ENCODE data around the gene DMWD.
A peak's percentile ranks its signal among the peaks of the same experiment; 100 is the strongest.

DMWD gene

DNA sequence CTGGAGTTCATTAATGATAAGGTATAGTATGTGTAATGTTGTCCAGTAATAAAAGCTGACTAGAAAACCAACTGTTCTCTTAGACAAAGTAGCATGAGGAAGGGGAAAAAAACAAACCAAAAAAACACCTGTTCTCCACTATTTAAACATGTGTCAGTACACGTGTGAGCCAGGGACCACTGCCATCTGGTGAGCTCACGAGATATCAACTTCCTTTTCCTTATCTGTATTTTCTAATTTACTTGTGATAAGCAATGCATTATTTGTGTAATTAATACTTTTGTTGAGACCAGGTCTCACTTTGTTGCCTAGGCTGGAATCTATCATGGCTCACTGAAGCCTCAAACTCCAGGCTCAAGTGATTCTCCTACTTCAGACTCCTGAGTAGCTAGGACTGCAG, 19.3 kb downstream of the DMWD start:
- TF ChIP-seq, protein P1, sequence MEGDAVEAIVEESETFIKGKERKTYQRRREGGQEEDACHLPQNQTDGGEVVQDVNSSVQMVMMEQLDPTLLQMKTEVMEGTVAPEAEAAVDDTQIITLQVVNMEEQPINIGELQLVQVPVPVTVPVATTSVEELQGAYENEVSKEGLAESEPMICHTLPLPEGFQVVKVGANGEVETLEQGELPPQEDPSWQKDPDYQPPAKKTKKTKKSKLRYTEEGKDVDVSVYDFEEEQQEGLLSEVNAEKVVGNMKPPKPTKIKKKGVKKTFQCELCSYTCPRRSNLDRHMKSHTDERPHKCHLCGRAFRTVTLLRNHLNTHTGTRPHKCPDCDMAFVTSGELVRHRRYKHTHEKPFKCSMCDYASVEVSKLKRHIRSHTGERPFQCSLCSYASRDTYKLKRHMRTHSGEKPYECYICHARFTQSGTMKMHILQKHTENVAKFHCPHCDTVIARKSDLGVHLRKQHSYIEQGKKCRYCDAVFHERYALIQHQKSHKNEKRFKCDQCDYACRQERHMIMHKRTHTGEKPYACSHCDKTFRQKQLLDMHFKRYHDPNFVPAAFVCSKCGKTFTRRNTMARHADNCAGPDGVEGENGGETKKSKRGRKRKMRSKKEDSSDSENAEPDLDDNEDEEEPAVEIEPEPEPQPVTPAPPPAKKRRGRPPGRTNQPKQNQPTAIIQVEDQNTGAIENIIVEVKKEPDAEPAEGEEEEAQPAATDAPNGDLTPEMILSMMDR (IDR thresholded peaks at IDR 0.05; ENCODE audit: low read depth, low read length, poor library complexity, severe bottlenecking) = no peak
- no peak for TF ChIP-seq EZH2phosphoT487 (IDR thresholded peaks at IDR 0.05; ENCODE audit: borderline replicate concordance, low read length)
- no peaks in the 10 kb centered on the region for H3K9me2 ChIP-seq (replicated peaks; ENCODE audit: control insufficient read depth, low read length)
- peak overlapping the region; percentile 40 for H3K4me2 ChIP-seq (ENCODE audit: low read length)

DNA sequence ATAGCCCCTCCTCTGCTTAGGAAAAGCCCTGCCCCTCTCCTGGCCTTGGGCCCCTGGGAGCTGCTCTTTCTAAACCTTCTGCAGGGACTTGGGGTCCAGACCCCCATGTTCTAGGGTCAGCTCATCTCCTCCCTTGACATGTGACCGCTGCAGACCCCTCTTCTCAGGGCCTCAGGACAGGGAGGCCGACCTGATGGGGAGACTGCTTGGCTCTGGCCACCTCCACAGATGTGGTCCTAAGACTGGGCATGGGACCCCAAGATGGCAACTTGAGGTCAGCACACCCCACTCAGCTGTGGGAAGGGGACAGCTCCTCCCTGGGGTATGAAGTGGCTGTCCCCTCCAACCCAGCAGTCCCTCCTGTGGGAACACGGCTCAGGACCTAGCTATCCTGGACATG, 19.7 kb downstream of the DMWD start:
- TF ChIP-seq EZH2phosphoT487 (IDR thresholded peaks at IDR 0.05; ENCODE audit: borderline replicate concordance, low read length) = no peak
- TF ChIP-seq, protein P1 (IDR thresholded peaks at IDR 0.05; ENCODE audit: low read depth, low read length, poor library complexity, severe bottlenecking) = no peak
- Histone ChIP-seq H4K20me1 (ENCODE audit: control insufficient read depth, insufficient read depth, low read depth, low read length) (no peaks in the 10 kb centered on the region), H3K4me1 (ENCODE audit: control insufficient read depth, low read length) (peaks cover 36% of the 10 kb centered on the region), H3K79me2 (ENCODE audit: control insufficient read depth, low read length) (no peaks in the 10 kb centered on the region), H3K27me3 (ENCODE audit: control insufficient read depth, low read length) (peaks cover 4% of the 10 kb centered on the region), H3K9me3 (ENCODE audit: control insufficient read depth, insufficient read depth, low read length) (no peaks in the 10 kb centered on the region), H3K36me3 (ENCODE audit: control insufficient read depth, low read length) (peaks cover 12% of the 10 kb centered on the region; the same call in 1 of the 2 replicates), H3F3A (ENCODE audit: control insufficient read depth, insufficient read depth) (peaks cover 5% of the 10 kb centered on the region; the same call in 1 of the 2 replicates), H3K4me2 (ENCODE audit: low read length) (peak overlapping the region; percentile 40), H3K27ac (ENCODE audit: low read depth, low read length) (peak overlapping the region; percentile 30; the same call in 1 of the 2 replicates), H3K4me3 (ENCODE audit: low read length) (no peak overlapping the region), H3K9me2 (replicated peaks; ENCODE audit: control insufficient read depth, low read length) (no peaks in the 10 kb centered on the region)

More for the DNA sequence above, 19.3 kb downstream of the DMWD start:
- H3K36me3 ChIP-seq (ENCODE audit: control insufficient read depth, low read length) = peaks cover 17% of the 10 kb centered on the region; the same call in 1 of the 2 replicates
- H3K9me3 ChIP-seq (ENCODE audit: control insufficient read depth, insufficient read depth, low read length) = no peaks in the 10 kb centered on the region
- no peaks in the 10 kb centered on the region for H3K79me2 ChIP-seq (ENCODE audit: control insufficient read depth, low read length)
- H3K27me3 ChIP-seq (ENCODE audit: control insufficient read depth, low read length) = no peaks in the 10 kb centered on the region; the same call in 1 of the 2 replicates
- peaks cover 33% of the 10 kb centered on the region for H3K4me1 ChIP-seq (ENCODE audit: control insufficient read depth, low read length)
- H4K20me1 ChIP-seq (ENCODE audit: control insufficient read depth, insufficient read depth, low read depth, low read length) = peaks cover 3% of the 10 kb centered on the region
- H3F3A ChIP-seq (ENCODE audit: control insufficient read depth, insufficient read depth) = peaks cover 5% of the 10 kb centered on the region; the same call in 1 of the 2 replicates
- H3K4me3 ChIP-seq (ENCODE audit: low read length) = no peak overlapping the region
- peak overlapping the region; percentile 30; the same call in 1 of the 2 replicates for H3K27ac ChIP-seq (ENCODE audit: low read depth, low read length)

GRCh38 chr19:45772130-45772840, 20.4 kb downstream of the DMWD start:
- no peak overlapping the region for H3K27ac ChIP-seq (ENCODE audit: low read depth, low read length)
- H3K4me3 ChIP-seq (ENCODE audit: low read length) = no peak overlapping the region
- no peaks in the 10 kb centered on the region for H3K9me2 ChIP-seq (replicated peaks; ENCODE audit: control insufficient read depth, low read length)
- peaks cover 5% of the 10 kb centered on the region; the same call in 1 of the 2 replicates for H3F3A ChIP-seq (ENCODE audit: control insufficient read depth, insufficient read depth)
- no peaks in the 10 kb centered on the region for H4K20me1 ChIP-seq (ENCODE audit: control insufficient read depth, insufficient read depth, low read depth, low read length)
- no peaks in the 10 kb centered on the region for H3K9me3 ChIP-seq (ENCODE audit: control insufficient read depth, insufficient read depth, low read length)
- peaks cover 7% of the 10 kb centered on the region; the same call in 1 of the 2 replicates for H3K36me3 ChIP-seq (ENCODE audit: control insufficient read depth, low read length)
- H3K4me2 ChIP-seq (ENCODE audit: low read length) = no peak overlapping the region
- H3K4me1 ChIP-seq (ENCODE audit: control insufficient read depth, low read length) = peaks cover 37% of the 10 kb centered on the region
- peaks cover 8% of the 10 kb centered on the region for H3K27me3 ChIP-seq (ENCODE audit: control insufficient read depth, low read length)
- no peak for TF ChIP-seq EZH2phosphoT487 (IDR thresholded peaks at IDR 0.05; ENCODE audit: borderline replicate concordance, low read length)
- TF ChIP-seq, protein P1 (IDR thresholded peaks at IDR 0.05; ENCODE audit: low read depth, low read length, poor library complexity, severe bottlenecking) = no peak
- no peaks in the 10 kb centered on the region for H3K79me2 ChIP-seq (ENCODE audit: control insufficient read depth, low read length)
